Stimulated activated CD4-positive, alpha-beta T cell treated with anti-CD3 and anti-CD28 coated beads, Interleukin-12 subunit alpha, Interleukin-12 subunit beta, amount 100 ng/mL, for 4 hours (primary cell): ENCODE data around the gene SEMA3D.

Source experiments
- DNase-seq: peaks from one replicate; pipeline ENCODE4 v3.0.0-alpha.2; 2020

The SEMA3D gene

GRCh38 chr7:85186521-85187241, at the start of gene SEMA3D:
TSS of gene SEMA3D (minus strand) at chr7:85187056. CDS start at chr7:85121891, 65,165 bp downstream.
- no peak for DNase-seq

- no peak for DNase-seq
Observed at GRCh38 chr7:85234730-85235129, 47.9 kb upstream of the SEMA3D start.

- no peak for DNase-seq
Observed at GRCh38 chr7:85232068-85232467, 45.2 kb upstream of the SEMA3D start.

GRCh38 chr7:85230623-85231022, 43.8 kb upstream of the SEMA3D start:
- DNase-seq, result no peak

GRCh38 chr7:85229544-85229943, 42.7 kb upstream of the SEMA3D start:
- DNase-seq, result no peak

GRCh38 chr7:85226361-85227085, 39.7 kb upstream of the SEMA3D start:
- DNase-seq, result no peak

- no peak for DNase-seq
Observed at GRCh38 chr7:85224171-85224570, 37.3 kb upstream of the SEMA3D start.

- no peak for DNase-seq
Observed at GRCh38 chr7:85222522-85222921, 35.7 kb upstream of the SEMA3D start.

GRCh38 chr7:85221796-85222195, 34.9 kb upstream of the SEMA3D start:
- no peak for DNase-seq

- no peak for DNase-seq
Observed at GRCh38 chr7:85220651-85221050, 33.8 kb upstream of the SEMA3D start.

- no peak for DNase-seq
Observed at GRCh38 chr7:85220023-85220422, 33.2 kb upstream of the SEMA3D start.

GRCh38 chr7:85217085-85217484, 30.2 kb upstream of the SEMA3D start:
- no peak for DNase-seq

GRCh38 chr7:85215098-85215497, 28.2 kb upstream of the SEMA3D start:
- DNase-seq, result no peak

GRCh38 chr7:85213500-85213899, 26.6 kb upstream of the SEMA3D start:
- no peak for DNase-seq

GRCh38 chr7:85205754-85206153, 18.9 kb upstream of the SEMA3D start:
- no peak for DNase-seq

GRCh38 chr7:85204496-85204895, 17.6 kb upstream of the SEMA3D start:
- no peak for DNase-seq

GRCh38 chr7:85204061-85204460, 17.2 kb upstream of the SEMA3D start:
- no peak for DNase-seq

- no peak for DNase-seq
Observed at GRCh38 chr7:85201209-85201608, 14.4 kb upstream of the SEMA3D start.

- DNase-seq, result no peak
Observed at GRCh38 chr7:85196696-85197095, 9.8 kb upstream of the SEMA3D start.

- DNase-seq, result no peak
Observed at GRCh38 chr7:85191383-85191782, 4.5 kb upstream of the SEMA3D start.

- DNase-seq, result no peak
Observed at GRCh38 chr7:85186083-85186520, 754 bp downstream of the SEMA3D start.

- no peak for DNase-seq
Observed at GRCh38 chr7:85185424-85186082, 1.3 kb downstream of the SEMA3D start.

- DNase-seq, result no peak
Observed at GRCh38 chr7:85184599-85185423, 2.0 kb downstream of the SEMA3D start.
